Calu3 (cell line): ENCODE measurements around the gene CPT1A. TPM values are rescaled to one million over a fixed set of nuclear protein-coding genes. Genes with fewer than 3 reads are reported as not detected.

ENCODE experiments used
- BruUV-seq: library from RNA; stranded (reverse); fragments of 400-500 nt; replicated peaks from 2 replicates; lab custom pipeline; 2021; lab: Mats Ljungman, UMichigan
- CTCF ChIA-PET: fragments of 300-600 bp; sonication (Branson Sonifier 250); formaldehyde crosslinking; loops from one replicate; lab custom pipeline; 2022; ENCODE audit warnings: antibody characterized with exemption; lab: Charles Lee
- DNase-seq: peaks from one replicate; pipeline ENCODE4 v3.0.0; 2022
- H3K27ac Mint-ChIP-seq: one replicate; pipeline ENCODE4 v1.8.0; 2022; ENCODE audit warnings: mixed read lengths; ENCODE audit not compliant: unreplicated experiment
- H3K27me3 Mint-ChIP-seq: one replicate; pipeline ENCODE4 v1.8.0; 2022; ENCODE audit warnings: mixed read lengths; ENCODE audit not compliant: unreplicated experiment
- H3K36me3 Mint-ChIP-seq: one replicate; pipeline ENCODE4 v1.8.0; 2022; ENCODE audit warnings: mild to moderate bottlenecking, moderate library complexity, mixed read lengths; ENCODE audit not compliant: insufficient read depth, unreplicated experiment
- H3K4me1 Mint-ChIP-seq: one replicate; pipeline ENCODE4 v1.8.0; 2022; ENCODE audit warnings: mild to moderate bottlenecking, low read depth, mixed read lengths; ENCODE audit not compliant: unreplicated experiment
- H3K4me3 Mint-ChIP-seq: one replicate; pipeline ENCODE4 v1.8.0; 2022; ENCODE audit warnings: mild to moderate bottlenecking, low read depth, moderate library complexity, mixed read lengths; ENCODE audit not compliant: unreplicated experiment
- H3K9me3 Mint-ChIP-seq: one replicate; pipeline ENCODE4 v1.8.0; 2022; ENCODE audit warnings: low read depth, mixed read lengths; ENCODE audit not compliant: unreplicated experiment
- intact Hi-C: fragments of 100-400 bp; cut with micrococcal nuclease; formaldehyde crosslinking; loops from one replicate; pipeline ENCODE4 v1.10.0; 2022; ENCODE audit not compliant: unreplicated experiment
- total RNA-seq: library from RNA; stranded (reverse); gene quantifications from 2 replicates; pipeline ENCODE4 v1.2.3, GENCODE V29; 2022
- TF ChIP-seq, protein P1 (sequence below): fragments of 200-600 bp; IDR thresholded peaks from one replicate; pipeline ENCODE4 v1.8.0; 2022; ENCODE audit warnings: antibody characterized with exemption; ENCODE audit not compliant: unreplicated experiment

CPT1A gene
- total RNA-seq, 1 experiment from 2014 or later, result 45.9 TPM

DNA sequence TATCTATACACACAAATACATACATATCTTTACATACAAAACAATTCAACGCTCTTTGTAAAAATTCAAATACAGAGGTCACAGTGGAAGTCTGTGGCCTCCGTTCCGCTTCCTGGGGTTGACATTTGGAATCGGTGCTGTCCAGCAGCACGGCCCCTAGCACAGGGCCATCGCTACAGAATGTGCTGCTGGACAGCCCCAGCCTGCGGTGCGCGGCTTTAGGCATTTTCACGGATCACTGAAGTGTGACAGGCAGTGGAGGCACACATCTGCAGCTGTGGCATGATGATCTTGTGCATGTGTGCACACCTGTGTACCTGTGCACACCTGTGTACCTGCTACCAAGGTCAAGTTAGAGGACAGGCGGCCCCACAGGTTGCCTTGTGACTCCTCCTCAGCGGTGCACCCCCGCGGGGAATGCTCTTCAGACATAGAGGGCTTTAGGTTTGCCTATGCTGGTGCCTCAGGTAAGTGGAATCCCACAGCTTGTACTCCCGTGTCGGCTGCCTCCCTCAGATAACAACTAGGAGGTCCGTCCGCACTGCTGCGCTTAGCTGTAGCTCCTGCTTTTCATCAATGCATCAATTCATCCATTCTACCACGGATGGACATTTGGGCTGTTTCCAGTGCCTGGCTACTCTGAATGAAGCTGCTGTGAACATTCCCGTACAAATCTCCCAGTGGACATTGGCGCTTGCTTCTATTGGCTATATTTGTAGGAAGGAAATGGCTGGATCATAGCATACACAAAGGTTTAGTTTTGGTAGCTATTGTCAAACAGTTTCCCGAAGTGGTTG lies 127.5 kb downstream of the CPT1A start:
- intact Hi-C loops, result no loop called here
- Mint-ChIP-seq H3K36me3 (no peaks in the 10 kb centered on the region), H3K27me3 (peaks cover 41% of the 10 kb centered on the region), H3K4me3 (no peak overlapping the region), H3K27ac (no peak overlapping the region), H3K9me3 (peaks cover 4% of the 10 kb centered on the region), H3K4me1 (no peaks in the 10 kb centered on the region)
- DNase-seq, result no peak
- BruUV-seq, result no TSS peak
- TF ChIP-seq, protein P1, sequence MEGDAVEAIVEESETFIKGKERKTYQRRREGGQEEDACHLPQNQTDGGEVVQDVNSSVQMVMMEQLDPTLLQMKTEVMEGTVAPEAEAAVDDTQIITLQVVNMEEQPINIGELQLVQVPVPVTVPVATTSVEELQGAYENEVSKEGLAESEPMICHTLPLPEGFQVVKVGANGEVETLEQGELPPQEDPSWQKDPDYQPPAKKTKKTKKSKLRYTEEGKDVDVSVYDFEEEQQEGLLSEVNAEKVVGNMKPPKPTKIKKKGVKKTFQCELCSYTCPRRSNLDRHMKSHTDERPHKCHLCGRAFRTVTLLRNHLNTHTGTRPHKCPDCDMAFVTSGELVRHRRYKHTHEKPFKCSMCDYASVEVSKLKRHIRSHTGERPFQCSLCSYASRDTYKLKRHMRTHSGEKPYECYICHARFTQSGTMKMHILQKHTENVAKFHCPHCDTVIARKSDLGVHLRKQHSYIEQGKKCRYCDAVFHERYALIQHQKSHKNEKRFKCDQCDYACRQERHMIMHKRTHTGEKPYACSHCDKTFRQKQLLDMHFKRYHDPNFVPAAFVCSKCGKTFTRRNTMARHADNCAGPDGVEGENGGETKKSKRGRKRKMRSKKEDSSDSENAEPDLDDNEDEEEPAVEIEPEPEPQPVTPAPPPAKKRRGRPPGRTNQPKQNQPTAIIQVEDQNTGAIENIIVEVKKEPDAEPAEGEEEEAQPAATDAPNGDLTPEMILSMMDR, result no peak
- CTCF ChIA-PET, result no interaction called here

DNA sequence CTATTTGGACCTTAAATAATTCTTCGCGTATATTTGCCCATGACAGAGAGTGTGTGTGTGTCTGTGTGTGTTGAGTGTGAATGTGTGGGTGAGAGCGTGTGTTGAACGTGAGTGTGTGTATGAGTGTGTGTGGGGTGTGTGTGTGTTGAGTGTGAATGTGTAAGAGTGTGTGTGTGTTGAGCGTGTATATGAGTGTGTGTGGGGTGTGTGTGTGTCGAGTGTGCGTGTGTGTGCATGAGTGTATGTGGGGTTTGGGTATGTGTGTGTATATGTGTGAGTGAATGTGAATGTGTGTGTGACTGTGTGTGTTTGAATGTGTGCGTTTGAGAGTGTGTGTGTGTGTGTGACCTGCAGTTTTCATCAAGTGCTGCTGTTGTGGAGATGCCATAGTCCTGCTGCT lies 130.6 kb downstream of the CPT1A start:
- CTCF ChIA-PET, result interaction anchor here (0.5 kb wide), 1 partner anchor 34 kb away, joined by 3 read pairs; no protein-coding TSS in a partner anchor
- intact Hi-C loops, result no loop called here
- H3K9me3 Mint-ChIP-seq, result no peaks in the 10 kb centered on the region
- no peak overlapping the region for H3K27ac Mint-ChIP-seq
- no peaks in the 10 kb centered on the region for H3K36me3 Mint-ChIP-seq
- H3K27me3 Mint-ChIP-seq, result peaks cover 16% of the 10 kb centered on the region
- no TSS peak for BruUV-seq
- no peak for DNase-seq
- H3K4me3 Mint-ChIP-seq, result no peak overlapping the region
- no peaks in the 10 kb centered on the region for H3K4me1 Mint-ChIP-seq
- TF ChIP-seq, protein P1, result no peak

DNA sequence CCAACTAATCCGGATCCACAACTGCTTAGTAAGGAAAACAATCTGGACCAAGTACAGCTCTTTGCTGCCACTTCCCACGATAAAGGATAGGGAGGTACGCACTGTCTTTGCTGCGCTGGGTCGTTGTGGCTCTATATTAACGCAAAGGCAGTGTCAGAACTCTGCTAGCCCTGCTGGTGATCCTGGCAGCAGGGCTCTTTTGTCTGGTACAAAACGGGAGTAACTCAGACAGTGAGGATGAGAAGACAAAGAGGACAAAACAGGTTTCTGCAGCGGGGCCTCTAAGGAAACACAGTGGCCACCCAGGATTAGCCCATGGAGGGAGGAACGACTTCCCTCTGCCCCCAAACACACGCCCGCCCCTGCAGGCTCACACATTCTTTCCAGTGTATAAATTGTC lies 131.3 kb downstream of the CPT1A start:
- peaks cover 16% of the 10 kb centered on the region for H3K27me3 Mint-ChIP-seq
- H3K9me3 Mint-ChIP-seq, result no peaks in the 10 kb centered on the region
- TF ChIP-seq, protein P1, result no peak
- no peak overlapping the region for H3K4me3 Mint-ChIP-seq
- CTCF ChIA-PET, result no interaction called here
- intact Hi-C loops, result no loop called here
- no peak overlapping the region for H3K27ac Mint-ChIP-seq
- no TSS peak for BruUV-seq
- no peaks in the 10 kb centered on the region for H3K36me3 Mint-ChIP-seq
- H3K4me1 Mint-ChIP-seq, result no peaks in the 10 kb centered on the region
- DNase-seq, result no peak

DNA sequence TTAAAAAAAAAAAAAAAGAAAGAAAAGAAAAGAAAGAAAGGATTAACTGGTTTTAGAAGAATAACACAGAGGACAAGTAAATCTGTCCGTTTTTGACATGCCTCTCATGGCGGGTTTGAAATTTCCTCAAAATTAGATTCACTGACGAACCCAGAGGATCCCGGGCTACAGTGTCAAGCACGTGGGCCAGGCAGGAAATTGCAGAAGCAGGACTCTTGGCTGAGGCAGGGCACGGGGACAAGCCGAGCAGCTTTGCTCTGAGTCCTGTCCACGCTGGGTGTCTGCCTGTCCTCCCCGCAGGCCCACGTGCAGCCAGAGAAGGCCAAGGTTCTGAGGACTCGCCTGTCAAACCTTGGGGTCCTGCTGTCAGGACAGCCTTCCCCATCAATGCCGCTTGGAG lies 132.7 kb downstream of the CPT1A start:
- CTCF ChIA-PET, result no interaction called here
- TF ChIP-seq, protein P1, result no peak
- no peak overlapping the region for H3K4me3 Mint-ChIP-seq
- DNase-seq, result no peak
- H3K4me1 Mint-ChIP-seq, result no peaks in the 10 kb centered on the region
- no peak overlapping the region for H3K27ac Mint-ChIP-seq
- no TSS peak for BruUV-seq
- H3K9me3 Mint-ChIP-seq, result no peaks in the 10 kb centered on the region
- intact Hi-C loops, result no loop called here
- H3K36me3 Mint-ChIP-seq, result no peaks in the 10 kb centered on the region
- peaks cover 21% of the 10 kb centered on the region for H3K27me3 Mint-ChIP-seq
